OCI-LY3 (cell line): ENCODE measurements around the gene KIAA0513.

ENCODE experiments used
- H2AFZ ChIP-seq: fragments of 200-600, 300-600 bp; shearing (Covaris generic); 2 replicates; pipeline ENCODE4 v1.6.0; 2014; ENCODE audit warnings: antibody characterized with exemption, low read depth, low read length
- H3K27ac ChIP-seq: fragments of 200-600, 300-600 bp; sonication (generic); 2 replicates; pipeline ENCODE4 v1.5.1; 2014; ENCODE audit warnings: mild to moderate bottlenecking, low read length, moderate library complexity, mixed read lengths
- H3K27me3 ChIP-seq: fragments of 200-600, 300-600 bp; sonication (generic); 2 replicates; pipeline ENCODE4 v1.6.1; 2014; ENCODE audit warnings: low read depth, low read length, mixed read lengths
- H3K36me3 ChIP-seq: fragments of 200-600, 300-600 bp; sonication (generic); replicated peaks from 2 replicates; pipeline ENCODE3; 2014; ENCODE audit warnings: low read depth, low read length, mixed read lengths
- H3K4me1 ChIP-seq: fragments of 300-600, 200-600 bp; sonication (generic); 2 replicates; pipeline ENCODE4 v1.6.1; 2014; ENCODE audit warnings: low read length, mixed read lengths
- H3K4me2 ChIP-seq: fragments of 200-600, 300-600 bp; sonication (generic); 2 replicates; pipeline ENCODE4 v1.6.1; 2014; ENCODE audit warnings: low read length, mixed read lengths
- H3K4me3 ChIP-seq: fragments of 300-600, 200-600 bp; sonication (generic); 2 replicates; pipeline ENCODE4 v1.5.1; 2014; ENCODE audit warnings: antibody characterized with exemption, mild to moderate bottlenecking, low read length, moderate library complexity
- H3K79me2 ChIP-seq: fragments of 300-600, 200-600 bp; shearing (Covaris generic); 2 replicates; pipeline ENCODE4 v1.6.1; 2014; ENCODE audit warnings: mild to moderate bottlenecking, low read length, mixed read lengths
- H3K9ac ChIP-seq: fragments of 300-600, 200-600 bp; shearing (Covaris generic); 2 replicates; pipeline ENCODE4 v1.6.0; 2014; ENCODE audit warnings: mild to moderate bottlenecking, low read length, moderate library complexity
- H3K9me3 ChIP-seq: fragments of 200-600, 300-600 bp; shearing (Covaris generic); 2 replicates; pipeline ENCODE4 v1.6.1; 2014; ENCODE audit warnings: low read length, mixed read lengths; ENCODE audit not compliant: insufficient read depth
- H4K20me1 ChIP-seq: fragments of 200-600, 300-600 bp; sonication (generic); 2 replicates; pipeline ENCODE4 v1.6.1; 2016; ENCODE audit warnings: low read length, mixed read lengths; ENCODE audit not compliant: insufficient read depth
- CTCF ChIP-seq: fragments of 200-600, 300-600 bp; sonication (generic); IDR thresholded peaks from 2 replicates; pipeline ENCODE4 v1.5.1; 2014; ENCODE audit warnings: antibody characterized with exemption, low read length, low read depth
- EZH2phosphoT487 ChIP-seq: fragments of 200-600 bp; shearing (Covaris generic); IDR thresholded peaks from 2 replicates; pipeline ENCODE4 v1.6.1; 2018; ENCODE audit warnings: antibody characterized with exemption, mixed run types, low read depth

The KIAA0513 gene

GRCh38 chr16:85087899-85088569 lies 60.4 kb downstream of the KIAA0513 start:
- peaks cover 6% of the 10 kb centered on the region for H3K4me1 ChIP-seq
- TF ChIP-seq EZH2phosphoT487 = no peak
- no peak for TF ChIP-seq CTCF
- H2AFZ ChIP-seq = no peak overlapping the region
- H3K4me2 ChIP-seq = no peak overlapping the region
- no peaks in the 10 kb centered on the region for H3K9me3 ChIP-seq
- H3K79me2 ChIP-seq = no peaks in the 10 kb centered on the region
- no peaks in the 10 kb centered on the region for H3K36me3 ChIP-seq
- H3K4me3 ChIP-seq = no peak overlapping the region
- no peak overlapping the region for H3K9ac ChIP-seq
- H3K27me3 ChIP-seq = peaks cover 3% of the 10 kb centered on the region; the same call in 1 of the 2 replicates
- H3K27ac ChIP-seq = no peak overlapping the region
- H4K20me1 ChIP-seq = no peaks in the 10 kb centered on the region

- Histone ChIP-seq H2AFZ (no peak overlapping the region), H3K79me2 (no peaks in the 10 kb centered on the region), H3K9ac (no peak overlapping the region), H3K4me2 (no peak overlapping the region), H3K27me3 (0 out of 2 replicates have a peak, but pooled peaks cover 3% of the 10 kb centered on the region), H4K20me1 (no peaks in the 10 kb centered on the region), H3K4me1 (no peaks in the 10 kb centered on the region), H3K27ac (no peak overlapping the region), H3K9me3 (no peaks in the 10 kb centered on the region), H3K4me3 (no peak overlapping the region), H3K36me3 (no peaks in the 10 kb centered on the region)
- no peak for TF ChIP-seq CTCF
- no peak for TF ChIP-seq EZH2phosphoT487
Observed at GRCh38 chr16:85088570-85089199, 61.1 kb downstream of the KIAA0513 start.

- Histone ChIP-seq H3K4me2 (no peak overlapping the region), H3K36me3 (no peaks in the 10 kb centered on the region), H3K79me2 (no peaks in the 10 kb centered on the region), H3K9ac (no peak overlapping the region), H2AFZ (no peak overlapping the region), H4K20me1 (no peaks in the 10 kb centered on the region), H3K9me3 (no peaks in the 10 kb centered on the region), H3K4me3 (no peak overlapping the region), H3K27ac (no peak overlapping the region), H3K27me3 (0 out of 2 replicates have a peak, but pooled peaks cover 3% of the 10 kb centered on the region), H3K4me1 (no peaks in the 10 kb centered on the region)
- TF ChIP-seq CTCF (no peak), EZH2phosphoT487 (no peak)
Observed at GRCh38 chr16:85089525-85089924, 61.9 kb downstream of the KIAA0513 start.

GRCh38 chr16:85090181-85090580 lies 62.6 kb downstream of the KIAA0513 start:
- Histone ChIP-seq H3K36me3 (no peaks in the 10 kb centered on the region), H3K9ac (no peak overlapping the region), H3K27me3 (0 out of 2 replicates have a peak, but pooled peaks cover 3% of the 10 kb centered on the region), H2AFZ (no peak overlapping the region), H3K9me3 (no peaks in the 10 kb centered on the region), H3K27ac (no peak overlapping the region), H3K4me1 (no peaks in the 10 kb centered on the region), H4K20me1 (no peaks in the 10 kb centered on the region), H3K79me2 (no peaks in the 10 kb centered on the region), H3K4me2 (no peak overlapping the region), H3K4me3 (no peak overlapping the region)
- no peak for TF ChIP-seq EZH2phosphoT487
- no peak for TF ChIP-seq CTCF
